GM19397 (cell line): ENCODE results near the gene EDAR.

Source experiments
- ATAC-seq: cut with Tn5 transposase; IDR thresholded peaks from one replicate; pipeline ENCODE4 v1.9.1; 2021; ENCODE audit warnings: mild to moderate bottlenecking, moderate library complexity; ENCODE audit not compliant: unreplicated experiment

The EDAR gene

DNA sequence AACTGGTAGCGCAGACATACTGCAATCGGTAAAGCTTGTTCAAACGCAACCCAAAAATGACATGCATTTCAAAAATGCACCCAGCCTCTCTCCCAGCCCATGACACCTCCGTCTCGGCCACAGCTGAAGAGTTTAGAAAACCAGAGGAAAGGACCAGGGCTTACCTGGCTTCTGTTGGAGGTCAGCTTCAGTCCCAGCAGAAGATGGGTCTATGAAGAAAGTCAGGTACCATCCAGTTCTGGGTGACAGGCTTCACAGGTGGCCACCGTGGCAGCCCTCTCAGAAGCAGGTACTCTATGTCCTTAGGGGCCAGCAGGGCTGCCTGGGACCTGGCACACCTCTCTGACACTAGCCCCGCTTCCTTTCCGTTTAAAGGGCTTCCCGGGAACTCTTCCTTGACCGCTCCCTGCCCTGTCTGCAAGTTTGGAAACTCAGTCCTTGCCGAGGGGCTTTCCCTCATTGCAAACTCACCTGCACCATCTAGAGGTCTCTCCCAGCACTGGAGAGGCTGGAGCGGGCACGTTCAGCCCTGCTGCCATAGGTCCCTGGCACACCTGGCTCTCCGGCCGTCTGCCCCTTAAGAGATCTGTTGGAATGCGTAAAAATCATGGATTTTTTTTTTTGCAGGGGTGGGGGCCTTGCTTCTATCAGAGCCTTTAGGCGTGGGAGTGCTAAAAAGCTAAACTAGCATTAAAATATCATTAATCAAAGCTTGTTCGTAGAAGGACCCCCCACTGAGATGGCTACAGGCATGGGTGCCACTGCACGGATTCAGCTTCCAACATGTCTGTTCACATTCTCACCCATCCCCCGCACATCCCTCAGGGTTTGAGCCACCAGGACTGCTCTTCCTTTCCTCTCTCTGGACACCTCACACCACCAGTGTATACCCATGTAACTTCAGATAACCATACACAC is at the start of gene EDAR:
Gene EDAR, minus strand, starts transcription at position 425 of the 918 bp plus-strand sequence. CDS start 58,206 bp downstream, outside the sequence.
- ATAC-seq: no peak

DNA sequence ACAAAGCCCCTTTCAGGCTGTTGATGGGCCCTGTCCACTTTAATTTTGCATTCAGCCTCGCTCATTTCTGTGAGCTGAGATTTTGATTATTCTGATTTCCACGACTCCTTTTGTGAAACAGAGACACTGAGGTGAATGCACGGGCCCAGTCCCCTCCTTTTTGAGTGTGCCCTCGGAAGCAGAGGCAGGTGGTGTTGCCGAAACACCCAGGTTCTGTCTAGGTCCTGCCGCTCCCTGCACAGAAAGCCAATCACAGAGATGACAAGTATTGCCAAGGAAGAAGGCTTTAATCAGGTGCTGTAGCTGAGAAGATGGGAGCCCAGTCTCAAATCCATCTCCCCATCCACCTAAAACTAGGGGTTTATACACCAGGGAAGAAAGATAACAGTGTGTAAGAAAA is 44.2 kb upstream of the EDAR start:
- ATAC-seq: no peak

DNA sequence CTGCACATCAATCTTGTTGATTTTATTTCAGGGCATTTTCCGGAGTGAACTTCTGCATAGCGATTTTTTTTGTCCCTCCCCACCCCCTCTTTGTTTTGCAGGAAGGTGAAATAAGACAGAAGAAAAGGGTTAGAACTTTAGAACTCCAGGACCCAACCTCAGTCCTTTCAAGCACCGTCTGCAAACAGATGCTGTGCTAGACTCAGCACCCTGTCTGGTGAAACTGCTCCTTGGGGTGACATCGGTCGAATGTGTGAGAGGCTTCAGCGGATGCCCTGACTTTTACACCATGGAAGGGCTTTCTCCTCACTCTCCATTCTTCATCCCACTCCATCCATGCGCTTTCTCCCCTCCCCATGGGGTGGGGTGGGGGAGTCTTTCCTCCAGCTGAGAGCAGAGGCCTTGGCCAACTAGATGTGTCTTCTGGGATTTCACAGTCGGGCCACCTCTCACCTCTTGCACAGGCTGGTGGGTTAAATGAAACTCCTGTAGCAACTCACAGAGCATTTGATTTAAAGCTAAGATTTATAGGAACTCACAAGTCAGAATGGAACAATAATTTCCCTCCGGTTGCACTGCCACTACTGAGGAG is 43.3 kb upstream of the EDAR start:
- no peak for ATAC-seq

DNA sequence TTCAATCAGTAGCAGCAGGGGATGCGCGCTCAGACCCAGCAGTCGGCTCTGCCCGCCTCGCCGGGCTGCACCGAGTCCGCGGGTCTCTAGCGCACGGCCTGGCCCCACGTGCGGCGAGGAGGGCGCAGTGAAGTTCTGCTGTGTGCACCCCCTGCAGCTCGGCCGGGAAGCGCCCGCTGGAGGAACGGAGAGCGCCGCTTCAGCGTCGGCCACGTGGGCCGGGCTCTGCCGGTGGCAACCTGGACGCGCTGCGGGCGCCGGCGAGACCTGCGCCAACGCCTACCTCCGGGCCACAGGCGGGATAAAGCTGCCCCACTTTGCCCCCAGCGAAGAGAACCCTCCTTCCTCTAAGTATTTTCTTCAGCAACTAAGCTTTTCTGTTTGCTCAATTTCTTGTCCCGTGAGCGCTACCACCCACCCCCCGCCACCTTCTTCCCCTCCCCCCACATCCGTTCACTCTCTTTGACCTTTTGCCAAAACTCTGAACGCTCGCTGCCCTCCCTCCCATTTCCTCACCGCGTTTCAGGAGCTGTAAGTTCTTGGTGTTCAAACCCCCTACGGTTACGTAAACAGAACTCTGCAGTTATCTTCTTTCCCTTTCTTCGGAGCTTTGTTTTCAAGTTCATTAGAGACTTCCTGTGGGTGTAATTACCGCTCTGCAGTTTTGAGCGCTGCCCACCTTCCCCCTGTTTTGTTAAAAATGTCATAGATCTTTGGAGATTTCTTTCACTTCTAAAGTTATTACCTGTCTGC is 42.6 kb upstream of the EDAR start:
- peak; percentile 76 for ATAC-seq

DNA sequence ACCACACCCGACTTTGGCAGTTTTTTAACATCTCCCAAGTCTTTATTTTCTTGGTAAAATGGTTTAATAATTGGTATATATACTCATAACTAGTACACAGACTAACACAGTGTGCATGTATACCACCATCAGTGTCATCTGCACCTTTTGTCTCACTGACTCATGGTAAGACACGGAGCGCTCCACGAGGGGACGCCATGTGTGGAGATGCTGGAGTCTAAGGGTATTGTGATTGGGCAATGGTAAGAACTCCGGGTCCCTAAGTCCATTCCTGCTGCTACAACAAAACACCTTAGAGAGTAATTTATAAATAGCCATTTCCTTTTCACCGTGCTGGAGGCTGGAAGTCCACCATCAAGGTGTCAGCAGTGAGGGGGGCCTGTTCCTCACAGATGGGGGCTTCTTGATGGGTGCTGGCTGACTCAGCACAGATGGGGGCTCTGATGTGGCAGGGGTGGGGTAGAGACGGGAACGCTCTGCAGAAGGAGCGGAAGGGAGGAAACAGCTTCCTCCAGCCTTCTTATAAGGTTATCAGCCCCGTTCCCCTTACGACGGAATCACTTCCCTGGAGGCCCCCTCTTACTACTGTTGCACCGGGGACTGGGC is 42.0 kb upstream of the EDAR start:
- no peak for ATAC-seq

DNA sequence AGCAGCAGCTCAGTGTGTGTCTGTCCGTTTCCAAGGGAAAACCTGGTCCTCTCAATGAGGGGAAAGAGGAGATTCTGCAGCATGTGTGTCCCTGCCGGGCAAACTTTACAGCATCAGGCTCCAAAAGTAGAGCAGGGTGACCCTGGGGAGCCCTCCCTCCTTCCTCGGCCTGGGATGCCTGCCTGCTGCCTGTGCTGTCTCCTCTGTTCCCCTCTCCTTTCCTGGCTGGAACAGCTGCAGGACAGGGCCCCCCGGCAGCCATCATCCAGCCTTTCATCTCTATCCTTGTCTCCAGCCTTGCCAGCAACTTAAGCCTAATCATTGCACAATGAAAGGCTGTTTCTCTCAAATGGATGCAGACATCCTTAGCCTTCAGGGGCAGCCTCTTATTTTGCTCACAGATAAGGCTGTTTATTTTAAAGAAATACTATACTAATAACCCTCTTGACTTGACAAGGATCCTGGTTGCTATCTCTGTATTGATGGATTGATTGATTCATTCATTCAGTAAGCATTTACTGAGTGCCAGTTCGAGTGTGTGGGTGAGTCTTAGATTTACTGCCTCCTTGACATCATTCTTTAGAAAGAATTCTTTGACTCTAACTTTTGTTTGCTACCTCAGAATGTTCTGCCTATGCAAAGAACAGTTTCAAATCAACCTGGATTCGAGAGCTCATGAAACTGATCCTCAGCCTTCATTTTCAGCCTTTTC is 40.6 kb upstream of the EDAR start:
- no peak for ATAC-seq

DNA sequence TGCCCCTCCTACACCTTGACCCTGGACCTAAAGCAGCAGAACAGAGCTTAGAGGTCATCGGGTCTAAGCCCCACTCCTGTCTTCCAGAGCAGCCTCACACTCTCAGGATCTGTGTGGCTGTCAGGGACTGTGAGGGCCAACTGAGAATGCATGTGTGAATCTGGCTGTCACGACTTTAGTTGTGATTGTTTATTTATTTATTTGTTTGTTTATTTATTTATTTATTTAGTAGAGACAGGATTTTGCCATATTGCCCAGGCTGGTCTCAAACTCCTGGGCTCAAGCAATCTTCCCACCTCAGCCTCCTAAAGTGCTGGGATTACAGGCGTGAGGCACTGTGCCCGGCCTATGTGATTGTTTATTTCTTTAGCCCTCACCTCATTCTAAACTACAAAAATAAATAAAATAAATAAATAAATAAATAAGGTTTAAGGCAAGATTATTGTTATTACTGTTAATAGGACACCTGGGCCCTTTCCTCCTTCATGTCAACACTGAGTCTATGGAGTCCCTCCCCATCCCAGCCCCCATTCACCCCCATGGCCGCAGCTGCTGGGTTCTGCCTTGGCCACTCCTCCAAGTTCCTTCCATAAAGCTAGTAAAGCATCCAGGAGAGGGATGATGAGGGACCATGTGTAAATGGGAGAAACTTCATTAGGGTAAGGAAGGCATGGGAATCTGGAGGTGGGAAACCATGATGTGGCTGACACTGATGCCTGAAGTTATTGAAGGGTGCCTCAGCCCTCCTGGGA is 39.9 kb upstream of the EDAR start:
- ATAC-seq: no peak

DNA sequence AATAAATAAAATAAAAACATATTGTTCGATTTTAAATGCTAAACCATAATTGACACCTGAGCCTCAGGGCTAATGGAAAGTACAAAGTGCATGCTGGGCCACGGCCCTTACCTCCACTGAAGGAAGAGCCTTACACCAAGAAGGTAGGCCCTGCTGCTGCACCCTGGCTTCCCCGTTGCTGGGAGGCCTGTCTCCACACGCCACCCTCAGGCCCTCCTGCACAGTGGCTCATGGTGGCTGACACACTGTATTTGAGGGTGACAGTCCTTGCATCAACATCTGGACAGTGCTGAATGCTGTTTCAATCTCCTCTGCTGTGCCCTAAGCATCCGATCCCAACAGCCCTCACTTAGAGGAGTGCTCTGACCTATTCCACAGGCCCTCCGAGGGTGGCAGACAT is 39.3 kb upstream of the EDAR start:
- no peak for ATAC-seq

DNA sequence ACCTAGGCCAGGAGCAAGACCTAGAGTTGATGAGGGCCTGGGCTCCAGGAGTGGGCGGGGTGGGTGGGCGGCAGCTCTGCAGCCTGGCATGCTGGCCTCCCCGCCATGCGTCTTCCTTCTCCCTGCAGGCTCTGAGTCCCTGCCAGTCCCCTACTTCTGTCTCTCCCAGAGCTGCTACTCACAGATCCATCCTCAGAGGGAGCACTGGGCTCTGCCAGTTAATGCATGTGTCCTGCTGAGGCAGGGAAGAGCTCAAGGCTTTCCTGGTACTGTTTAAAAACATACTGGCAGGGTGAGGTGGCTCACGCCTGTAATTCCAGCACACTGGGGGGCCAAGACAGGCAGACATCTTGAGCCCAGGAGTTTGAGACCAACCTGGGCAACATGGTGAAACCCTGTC is 38.7 kb upstream of the EDAR start:
- no peak for ATAC-seq

DNA sequence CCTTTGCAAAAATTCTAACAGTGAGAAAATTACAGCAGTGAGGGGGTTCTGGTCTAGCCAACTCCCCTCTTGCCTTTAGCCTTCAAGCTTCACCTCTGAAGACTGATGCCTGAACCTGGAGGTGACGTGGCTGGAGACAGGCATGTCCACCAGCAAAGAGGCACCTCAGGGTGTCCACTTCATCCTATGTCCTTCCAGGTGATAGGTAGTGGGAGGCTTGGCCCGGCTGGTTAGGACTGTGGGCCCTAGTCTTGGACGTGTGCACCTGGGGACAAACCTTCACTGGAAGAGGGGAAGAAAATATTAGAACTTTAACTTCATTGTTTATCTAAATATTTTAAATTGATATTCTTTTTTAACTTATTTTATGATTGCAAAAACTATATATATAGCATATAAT is 35.5 kb upstream of the EDAR start:
- no peak for ATAC-seq

DNA sequence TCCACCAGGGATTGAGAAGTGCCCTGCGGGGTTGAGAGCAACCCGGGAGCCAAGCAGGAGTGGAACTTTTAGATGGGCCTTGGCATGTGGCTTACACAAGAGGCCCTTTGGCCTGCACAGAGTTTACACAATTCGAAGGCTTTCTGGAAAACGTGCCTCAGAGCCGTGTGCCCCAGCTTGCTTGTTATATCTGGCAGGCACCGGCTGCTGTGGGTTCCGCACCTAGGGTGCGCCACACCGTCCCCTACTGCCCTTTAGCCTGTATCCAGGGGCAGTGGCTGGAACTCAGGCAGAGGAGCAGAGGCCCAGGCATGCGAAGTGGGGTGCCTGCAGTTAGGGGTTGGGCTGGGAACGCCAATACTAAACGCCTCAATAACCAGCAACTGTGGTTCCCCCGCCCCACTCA is 32.9 kb upstream of the EDAR start:
- ATAC-seq: no peak

DNA sequence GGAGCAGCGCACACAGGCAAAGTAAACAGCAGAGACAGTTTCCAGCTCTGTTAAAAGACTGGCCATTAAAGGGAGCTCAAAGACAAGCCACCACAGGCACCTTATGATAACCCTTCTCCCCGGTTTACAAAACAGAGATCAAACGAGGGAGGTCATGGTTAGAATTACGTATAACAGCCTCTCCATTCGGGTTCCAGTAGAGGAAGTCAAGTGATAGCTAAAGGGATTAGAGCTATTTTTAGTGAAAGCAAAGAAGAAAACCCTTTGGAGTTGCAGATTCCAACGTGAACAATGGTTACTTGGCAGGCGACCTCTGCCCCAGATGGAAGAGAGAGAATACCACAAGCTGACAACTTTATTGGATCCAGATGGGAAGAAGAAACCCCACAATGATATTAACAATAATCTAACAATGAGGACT is 31.2 kb upstream of the EDAR start:
- ATAC-seq: no peak

DNA sequence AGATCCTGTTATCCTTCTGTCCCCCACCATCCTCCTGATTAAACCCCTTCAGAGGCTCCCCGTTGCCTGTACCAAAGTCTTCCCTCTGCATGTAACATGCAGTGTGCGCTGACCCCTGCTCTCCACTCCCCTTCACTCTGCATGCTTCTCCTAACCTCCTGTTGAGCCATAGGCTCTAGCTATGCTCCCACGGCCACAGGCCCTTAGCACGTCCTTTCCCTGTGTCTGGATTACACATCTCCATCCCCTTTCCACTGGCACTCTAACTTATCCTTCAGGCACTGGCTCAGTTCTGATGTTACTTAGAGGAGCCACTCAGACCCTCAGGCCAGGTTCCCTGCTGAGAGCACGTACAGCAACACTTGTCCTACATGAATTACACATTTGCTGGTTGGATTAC is 29.4 kb upstream of the EDAR start:
- no peak for ATAC-seq

DNA sequence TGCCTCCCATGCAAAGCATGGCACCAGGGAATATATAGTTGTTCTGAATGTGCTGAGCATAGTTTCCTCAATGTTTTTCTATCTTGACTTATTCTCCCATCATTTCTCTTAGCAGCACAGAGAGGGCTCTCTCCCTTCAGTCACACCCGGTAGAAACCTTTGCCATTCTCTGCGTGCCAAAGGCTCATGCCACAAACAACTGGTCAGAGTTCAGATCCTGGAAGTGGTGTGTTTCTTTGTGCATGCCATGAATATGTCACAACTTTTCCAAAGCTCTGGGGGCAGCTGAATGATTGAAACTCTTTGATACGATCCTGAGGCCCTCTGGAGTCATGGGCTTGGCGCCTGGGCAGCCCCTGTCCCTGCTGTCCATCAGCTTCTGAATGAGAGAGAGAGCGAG is 28.0 kb upstream of the EDAR start:
- ATAC-seq: no peak

DNA sequence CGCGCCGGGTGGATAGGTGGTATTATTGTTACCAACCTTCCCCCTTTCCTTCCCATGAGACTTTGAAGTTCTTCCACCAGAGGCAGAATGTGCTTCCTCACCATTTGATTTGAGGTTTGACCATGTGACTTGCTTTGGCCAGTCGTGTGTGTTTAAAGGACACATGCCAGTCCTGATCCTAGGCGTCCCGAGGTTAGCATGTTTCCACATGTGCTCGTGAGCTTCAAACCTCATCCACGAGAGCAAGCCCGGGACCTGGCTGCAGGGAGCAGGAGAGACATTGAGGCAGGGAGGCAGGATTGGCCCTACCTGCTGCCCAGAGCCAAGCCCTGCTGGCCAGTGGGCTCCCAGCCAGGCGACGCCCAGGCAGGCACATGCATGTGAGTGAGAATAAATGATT is 27.4 kb upstream of the EDAR start:
- ATAC-seq: no peak

DNA sequence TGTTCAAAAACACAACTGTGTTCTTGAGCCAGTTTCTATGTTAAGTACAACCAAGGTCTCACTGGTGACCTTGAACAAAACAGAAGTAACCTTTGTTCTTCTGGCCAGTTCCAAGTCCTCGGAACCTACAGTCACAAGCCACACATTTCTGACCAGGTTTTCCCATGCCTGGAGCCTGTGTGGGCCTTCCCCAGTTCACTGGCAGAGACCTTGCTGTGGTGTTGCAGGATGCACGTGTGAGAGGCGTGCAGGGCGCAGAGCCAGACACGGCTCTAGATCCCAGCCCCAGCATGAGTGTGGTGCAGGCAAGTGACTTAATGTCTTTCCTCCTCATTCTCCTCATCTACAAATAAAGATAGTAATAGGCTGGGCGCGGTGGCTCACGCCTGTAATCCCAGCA is 25.5 kb upstream of the EDAR start:
- ATAC-seq: no peak

DNA sequence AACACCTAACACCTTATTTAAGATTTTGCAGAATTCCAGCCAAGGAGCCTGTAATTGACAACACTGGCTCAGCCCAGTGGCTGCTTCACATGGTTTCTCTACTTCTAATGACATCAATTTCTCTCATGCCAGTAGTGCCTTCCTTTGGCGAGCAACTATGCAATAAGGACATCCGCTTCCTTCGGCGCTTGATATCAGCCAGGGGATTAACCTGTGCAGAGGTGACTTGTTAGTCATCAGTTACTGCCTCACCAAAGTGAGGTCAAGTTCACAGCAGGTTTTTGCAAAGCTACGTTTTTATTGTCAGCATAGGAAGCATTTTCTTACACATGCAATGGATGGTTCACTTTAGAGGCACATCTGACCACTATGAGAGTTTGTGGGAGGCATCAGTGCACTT is 24.0 kb upstream of the EDAR start:
- no peak for ATAC-seq

DNA sequence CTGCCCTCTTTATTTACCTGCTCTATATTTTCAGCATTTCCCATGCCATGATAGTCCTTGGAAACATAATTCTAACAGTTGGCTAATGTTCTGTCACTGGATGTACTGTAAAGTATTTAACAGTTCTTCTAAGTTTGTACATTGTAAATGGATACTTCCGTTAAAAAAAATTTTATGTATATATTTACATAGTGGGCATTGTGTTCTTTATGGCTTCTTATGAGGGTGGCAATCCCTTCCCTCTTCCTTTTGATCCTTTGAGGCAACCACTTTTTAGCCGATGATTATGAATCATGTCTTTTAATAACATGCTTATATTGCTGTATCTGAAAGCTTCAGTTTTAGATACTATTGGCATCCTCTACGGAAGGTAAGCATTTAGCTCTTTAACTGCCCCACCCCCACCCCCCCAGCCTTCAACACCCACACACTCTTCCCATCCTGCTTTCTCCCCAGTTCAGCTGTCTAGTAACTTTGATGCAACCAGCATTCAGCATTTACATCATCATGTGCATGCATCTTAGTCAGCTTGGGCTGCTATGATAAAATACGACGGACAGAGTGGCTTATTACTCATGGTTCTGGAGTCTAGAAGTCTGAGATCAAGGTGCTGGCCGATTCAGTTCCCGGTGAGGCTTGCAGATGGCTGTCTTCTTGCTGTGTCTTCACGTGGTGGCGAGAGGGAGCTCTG is 21.0 kb upstream of the EDAR start:
- no peak for ATAC-seq

DNA sequence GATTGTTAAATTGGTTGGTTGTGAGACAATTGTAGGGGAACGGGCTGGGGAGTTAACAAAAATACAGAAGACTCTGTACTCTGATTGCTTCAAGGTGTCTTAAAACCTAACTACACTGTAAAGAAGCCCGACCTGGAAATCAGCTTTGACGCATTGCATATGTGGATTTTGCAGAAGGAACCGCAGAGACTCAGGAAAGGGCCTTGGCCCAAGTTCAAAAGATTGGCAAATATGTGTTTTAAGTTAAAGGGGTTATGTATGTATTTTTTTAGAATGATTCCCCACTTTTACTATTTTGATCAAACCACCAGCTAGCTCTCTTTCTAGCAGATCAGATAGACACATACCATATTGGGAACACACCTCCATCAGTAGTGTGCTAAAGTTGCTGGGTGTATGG is 18.0 kb upstream of the EDAR start:
- no peak for ATAC-seq
